A549 (cell line): ENCODE measurements around the gene UPK3A.

Source experiments
- CTCF ChIP-seq: fragments of >200 bp; sonication (Bioruptor Twin); formaldehyde crosslinking; IDR thresholded peaks from 3 replicates; pipeline ENCODE4 v1.5.1; 2016
- KDM1A ChIP-seq: fragments of 200-600 bp; sonication (generic); IDR thresholded peaks from 2 replicates; pipeline ENCODE4 v1.6.1; 2016; ENCODE audit warnings: low read depth, mild to moderate bottlenecking
- POLR2A ChIP-seq: IDR thresholded peaks from 2 replicates; pipeline ENCODE4 v1.6.1; 2012; ENCODE audit warnings: mild to moderate bottlenecking, low read length
- POLR2AphosphoS2 ChIP-seq: conservative IDR thresholded peaks from 2 replicates; pipeline ENCODE4 v1.6.1; 2012; ENCODE audit warnings: low read length, improper control_type of control experiment, inconsistent platforms

- TF ChIP-seq POLR2A (no peak), POLR2AphosphoS2 (no peak), CTCF (no peak), KDM1A (no peak)
Measured at GRCh38 chr22:45291931-45292290, 7.2 kb downstream of the UPK3A start.
